ENCODE data around the gene CBFA2T2. TPM values are rescaled to one million over a fixed set of nuclear protein-coding genes. Genes with fewer than 3 reads are reported as not detected.

Gene CBFA2T2
- total and polyA plus RNA-seq, 2 donors (not counting 1 experiment from before 2014, with no cell fraction given), result 26.9 to 30.0 TPM

DNA sequence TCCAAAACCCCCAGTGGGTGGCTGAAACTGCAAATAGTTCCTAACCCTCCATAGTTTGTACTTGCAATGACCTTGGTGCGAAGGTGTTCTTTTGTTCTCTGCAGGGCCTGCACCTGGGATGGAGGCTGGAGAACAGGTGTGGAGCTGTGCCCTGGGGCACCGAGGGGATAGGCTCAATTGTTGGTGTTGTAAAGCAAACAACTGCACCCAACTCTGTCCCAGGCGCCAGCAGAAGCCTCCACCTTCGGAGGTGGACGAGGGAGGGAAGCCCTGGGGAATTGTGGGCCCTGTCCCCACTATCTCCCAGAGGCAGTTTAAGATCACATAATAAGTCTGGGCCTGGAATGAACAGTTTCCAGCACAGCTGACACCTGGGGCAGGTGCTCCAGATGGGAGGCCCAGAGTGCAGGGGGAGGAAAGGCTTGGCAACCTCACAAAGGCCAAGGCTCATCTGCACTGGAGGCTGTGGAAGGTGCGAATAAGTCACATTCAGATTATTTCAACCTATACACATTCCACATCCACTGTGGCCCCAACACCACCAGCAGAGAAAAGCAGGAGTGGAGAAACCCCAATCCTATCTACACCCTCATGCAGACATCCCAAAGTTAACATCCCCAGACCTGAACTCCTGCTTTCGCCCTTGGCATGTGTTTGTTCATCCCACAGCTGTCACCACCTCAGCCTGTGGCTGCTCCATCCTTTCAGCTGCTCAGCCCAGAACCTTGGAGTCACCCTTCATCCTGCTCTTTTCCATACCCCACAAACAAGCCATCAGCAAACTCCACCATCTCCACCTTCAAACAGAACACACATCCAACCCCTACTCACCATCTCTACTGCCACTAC lies 12.3 kb upstream of the CBFA2T2 start:
- no peak overlapping the region for H3K4me3 ChIP-seq (ENCODE audit: control extremely low read depth in 1 of 5, extremely low read depth in 1 of 5, insufficient read depth in 1 of 5, low read depth in 2 of 5, low read length in 4 of 5)
- no peak for TF ChIP-seq EZH2 (IDR thresholded peaks at IDR 0.05; ENCODE audit: borderline replicate concordance, insufficient read depth, low read depth, low read length, poor library complexity, severe bottlenecking)
- TF ChIP-seq, protein P1, sequence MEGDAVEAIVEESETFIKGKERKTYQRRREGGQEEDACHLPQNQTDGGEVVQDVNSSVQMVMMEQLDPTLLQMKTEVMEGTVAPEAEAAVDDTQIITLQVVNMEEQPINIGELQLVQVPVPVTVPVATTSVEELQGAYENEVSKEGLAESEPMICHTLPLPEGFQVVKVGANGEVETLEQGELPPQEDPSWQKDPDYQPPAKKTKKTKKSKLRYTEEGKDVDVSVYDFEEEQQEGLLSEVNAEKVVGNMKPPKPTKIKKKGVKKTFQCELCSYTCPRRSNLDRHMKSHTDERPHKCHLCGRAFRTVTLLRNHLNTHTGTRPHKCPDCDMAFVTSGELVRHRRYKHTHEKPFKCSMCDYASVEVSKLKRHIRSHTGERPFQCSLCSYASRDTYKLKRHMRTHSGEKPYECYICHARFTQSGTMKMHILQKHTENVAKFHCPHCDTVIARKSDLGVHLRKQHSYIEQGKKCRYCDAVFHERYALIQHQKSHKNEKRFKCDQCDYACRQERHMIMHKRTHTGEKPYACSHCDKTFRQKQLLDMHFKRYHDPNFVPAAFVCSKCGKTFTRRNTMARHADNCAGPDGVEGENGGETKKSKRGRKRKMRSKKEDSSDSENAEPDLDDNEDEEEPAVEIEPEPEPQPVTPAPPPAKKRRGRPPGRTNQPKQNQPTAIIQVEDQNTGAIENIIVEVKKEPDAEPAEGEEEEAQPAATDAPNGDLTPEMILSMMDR (IDR thresholded peaks at IDR 0.05), result no peak
- no peaks in the 10 kb centered on the region for H3K27me3 Mint-ChIP-seq
- H3K9ac ChIP-seq (ENCODE audit: low read length), result no peak overlapping the region
- no peaks in the 10 kb centered on the region for H3K79me2 ChIP-seq (ENCODE audit: control insufficient read depth, insufficient read depth, low read length)
- H2AFZ ChIP-seq (ENCODE audit: insufficient read depth, low read depth, low read length, poor library complexity, severe bottlenecking), result no peak overlapping the region
- H3K4me1 Mint-ChIP-seq, result peaks cover 12% of the 10 kb centered on the region
- WGBS (ENCODE audit: insufficient coverage), result 85% methylated on average over 6 of the region's 7 CpGs
- no peak overlapping the region for H3K27ac ChIP-seq (ENCODE audit: low read length in 2 of 2)
- peaks cover 10% of the 10 kb centered on the region in 2 donors for H3K4me1 ChIP-seq (ENCODE audit: control insufficient read depth in 2 of 2, insufficient read depth in 2 of 2, low read length in 2 of 2)
- no peaks in the 10 kb centered on the region for H4K20me1 ChIP-seq (ENCODE audit: control insufficient read depth, insufficient read depth, low read length, poor library complexity, severe bottlenecking)
- no peak for DNase-seq
- POLR2A ChIA-PET, result no interaction called here
- no peaks in the 10 kb centered on the region for H3K9me3 ChIP-seq (ENCODE audit: control extremely low read depth in 1 of 3, control insufficient read depth in 2 of 3, insufficient read depth in 1 of 3, low read length in 2 of 3)
- no peaks in the 10 kb centered on the region for H3K27me3 ChIP-seq (replicated peaks in 1 of 4; ENCODE audit: control extremely low read depth in 1 of 4, control insufficient read depth in 3 of 4, insufficient read depth in 4 of 4, low read length in 3 of 4)
- no peaks in the 10 kb centered on the region for H3K36me3 ChIP-seq (replicated peaks in 1 of 2; ENCODE audit: control extremely low read depth in 1 of 2, control insufficient read depth in 1 of 2, extremely low read depth in 1 of 2, insufficient read depth in 2 of 2, low read length in 1 of 2)
- H3K4me3 Mint-ChIP-seq, result no peak overlapping the region
- H3K9me3 Mint-ChIP-seq (ENCODE audit: insufficient read depth), result no peaks in the 10 kb centered on the region
- no peak overlapping the region for H3K4me2 ChIP-seq (replicated peaks; ENCODE audit: low read depth, low read length, poor library complexity, severe bottlenecking)
- no peak overlapping the region for H3K27ac Mint-ChIP-seq
- no peak for ATAC-seq (ENCODE audit: low read depth)
- CTCF ChIA-PET, result no interaction called here
- intact Hi-C loops (cut with micrococcal nuclease), result no loop called here

DNA sequence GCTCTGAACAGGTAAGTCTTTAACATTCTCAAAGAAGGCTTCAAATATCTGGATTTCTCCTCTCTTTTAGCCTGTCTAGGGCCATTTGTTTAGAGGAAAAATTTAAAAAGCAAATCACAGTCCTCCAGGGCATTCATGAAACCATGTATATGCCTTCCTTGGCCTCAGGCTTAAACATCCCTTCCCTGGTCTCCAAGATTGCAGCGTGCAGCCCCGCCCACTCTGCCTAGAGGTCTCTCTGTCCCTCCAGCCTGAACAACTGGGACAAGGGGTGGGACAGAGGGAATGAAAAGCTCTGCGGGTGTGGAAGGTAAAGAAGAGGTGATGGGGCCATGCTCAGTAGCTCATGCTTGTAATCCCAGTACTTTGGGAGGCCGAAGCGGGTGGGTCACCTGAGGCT lies 9.8 kb upstream of the CBFA2T2 start:
- POLR2A ChIA-PET, result interaction anchor here (0.6 kb wide), 1 partner anchor 241 kb away, joined by 10 read pairs; no protein-coding TSS in a partner anchor
- no peak overlapping the region for H3K4me3 Mint-ChIP-seq

More for the DNA sequence above, 9.8 kb upstream of the CBFA2T2 start:
- H3K4me2 ChIP-seq (replicated peaks; ENCODE audit: low read depth, low read length, poor library complexity, severe bottlenecking), result no peak overlapping the region
- no peak for DNase-seq
- peaks cover 12% of the 10 kb centered on the region for H3K4me1 Mint-ChIP-seq
- no peak overlapping the region for H2AFZ ChIP-seq (ENCODE audit: insufficient read depth, low read depth, low read length, poor library complexity, severe bottlenecking)
- no peaks in the 10 kb centered on the region for H4K20me1 ChIP-seq (ENCODE audit: control insufficient read depth, insufficient read depth, low read length, poor library complexity, severe bottlenecking)
- no peaks in the 10 kb centered on the region for H3K9me3 ChIP-seq (ENCODE audit: control extremely low read depth in 1 of 3, control insufficient read depth in 2 of 3, insufficient read depth in 1 of 3, low read length in 2 of 3)
- H3K4me3 ChIP-seq (ENCODE audit: control extremely low read depth in 1 of 5, extremely low read depth in 1 of 5, insufficient read depth in 1 of 5, low read depth in 2 of 5, low read length in 4 of 5), result no peak overlapping the region
- WGBS (ENCODE audit: insufficient coverage), result 100% methylated on average over 1 of the region's 5 CpGs
- H3K36me3 ChIP-seq (replicated peaks in 1 of 2; ENCODE audit: control extremely low read depth in 1 of 2, control insufficient read depth in 1 of 2, extremely low read depth in 1 of 2, insufficient read depth in 2 of 2, low read length in 1 of 2), result no peaks in the 10 kb centered on the region
- intact Hi-C loops (cut with micrococcal nuclease), result no loop called here
- TF ChIP-seq, protein P1 (IDR thresholded peaks at IDR 0.05), result no peak
- no peak for TF ChIP-seq EZH2 (IDR thresholded peaks at IDR 0.05; ENCODE audit: borderline replicate concordance, insufficient read depth, low read depth, low read length, poor library complexity, severe bottlenecking)
- no peaks in the 10 kb centered on the region for H3K27me3 ChIP-seq (replicated peaks in 1 of 4; ENCODE audit: control extremely low read depth in 1 of 4, control insufficient read depth in 3 of 4, insufficient read depth in 4 of 4, low read length in 3 of 4)
- H3K79me2 ChIP-seq (ENCODE audit: control insufficient read depth, insufficient read depth, low read length), result no peaks in the 10 kb centered on the region
- no peak overlapping the region for H3K9ac ChIP-seq (ENCODE audit: low read length)
- CTCF ChIA-PET, result interaction anchor here (1.6 kb wide), 1 partner anchor 23 kb away, joined by 8 read pairs; no protein-coding TSS in a partner anchor
- no peaks in the 10 kb centered on the region for H3K27me3 Mint-ChIP-seq
- no peak overlapping the region for H3K27ac Mint-ChIP-seq
- no peak overlapping the region for H3K27ac ChIP-seq (ENCODE audit: low read length in 2 of 2)
- ATAC-seq (ENCODE audit: low read depth), result no peak
- no peaks in the 10 kb centered on the region for H3K9me3 Mint-ChIP-seq (ENCODE audit: insufficient read depth)
- H3K4me1 ChIP-seq (ENCODE audit: control insufficient read depth in 2 of 2, insufficient read depth in 2 of 2, low read length in 2 of 2), result peaks cover 10% of the 10 kb centered on the region in 2 donors

All from B cell (primary cell).